ENCODE data around the gene KCTD3. TPM values are rescaled to one million over a fixed set of nuclear protein-coding genes. Genes with fewer than 3 reads are reported as not detected.

The KCTD3 gene
- 12.4 TPM for total RNA-seq
- long read RNA-seq, transcript KCTD3-201 (18 exons, 3,931 nt): major isoform, 18 of 44 reads
- long read RNA-seq, partial matches to known transcripts: 12 of 44 reads
- long read RNA-seq, other reads (novel, unspliced or antisense): 14 of 44 reads

DNA sequence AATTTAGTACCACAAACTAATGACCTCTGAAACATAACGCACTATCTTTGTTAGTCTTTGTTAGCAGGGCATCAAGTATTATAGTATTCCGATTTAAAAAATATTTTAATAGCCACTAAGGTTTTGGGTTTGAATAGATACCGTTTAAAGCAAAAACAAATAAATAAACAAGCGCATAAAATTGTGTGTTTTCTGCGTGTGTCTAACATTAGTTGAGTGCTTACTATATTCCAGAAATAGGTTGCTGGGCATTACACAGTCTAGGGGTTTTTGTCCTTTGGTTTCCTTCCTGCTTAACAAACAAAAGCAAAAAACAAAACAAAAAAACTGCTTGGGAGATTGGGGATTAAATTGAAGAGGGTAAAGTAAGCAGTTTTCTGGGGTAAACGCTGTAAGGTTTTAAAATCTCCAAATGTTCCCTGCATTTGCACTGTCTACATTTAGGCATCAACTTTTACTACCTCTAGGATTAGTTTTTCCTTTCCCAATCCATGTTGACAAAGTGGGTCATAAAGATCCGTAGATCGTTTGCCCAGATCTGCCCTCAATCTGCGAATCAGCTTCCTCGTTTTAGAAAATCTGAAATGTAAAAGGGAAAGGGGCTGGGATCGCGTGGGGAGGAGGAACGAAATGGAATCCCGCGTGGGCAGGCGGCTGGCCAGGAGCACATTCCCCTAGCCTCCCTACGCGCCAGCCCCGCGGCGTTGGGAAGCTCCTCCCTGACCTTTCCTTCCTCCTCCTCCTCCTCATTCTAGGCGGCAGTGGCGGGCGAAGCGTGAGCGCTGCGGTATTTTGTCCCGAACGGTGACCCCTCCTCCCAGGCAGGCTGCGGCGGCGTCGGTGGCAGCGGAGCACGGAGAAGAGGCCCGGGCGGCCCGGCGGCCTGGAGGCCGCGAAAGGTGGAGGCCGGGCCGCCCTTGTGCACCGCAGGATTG is at the start of gene KCTD3:
Gene KCTD3 (plus strand): TSS at position 749 of the 935 bp plus-strand sequence. CDS start 382 bp downstream, outside the sequence.
- ATAC-seq (ENCODE audit: poor library complexity) (peak; percentile 93), DNase-seq (peak; percentile 91)
- intact Hi-C loops (cut with DNase I): no loop called here

DNA sequence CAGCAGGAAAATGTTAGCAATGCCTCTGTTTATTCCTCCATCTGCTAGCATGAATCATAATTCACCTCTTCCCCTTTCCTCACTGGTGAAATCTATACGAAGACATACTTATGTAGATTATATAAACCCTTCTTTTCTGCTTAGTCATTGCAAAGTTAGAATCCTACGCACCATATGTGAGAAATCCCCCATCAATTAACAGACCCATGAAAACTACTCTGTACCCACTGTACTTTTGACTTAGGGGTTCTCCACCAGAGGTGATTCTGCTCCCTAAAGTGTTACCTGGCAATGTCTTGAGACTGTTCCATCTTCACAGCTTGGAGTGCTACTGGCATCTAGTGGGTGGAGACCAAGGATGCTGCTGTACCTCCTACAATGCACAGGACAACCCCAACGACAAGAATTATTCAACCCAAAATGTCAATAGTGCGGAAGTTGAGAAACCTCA is 49.6 kb upstream of the KCTD3 start:
- DNase-seq (no peak), ATAC-seq (ENCODE audit: poor library complexity) (no peak)
- intact Hi-C loops (cut with DNase I): no loop called here

DNA sequence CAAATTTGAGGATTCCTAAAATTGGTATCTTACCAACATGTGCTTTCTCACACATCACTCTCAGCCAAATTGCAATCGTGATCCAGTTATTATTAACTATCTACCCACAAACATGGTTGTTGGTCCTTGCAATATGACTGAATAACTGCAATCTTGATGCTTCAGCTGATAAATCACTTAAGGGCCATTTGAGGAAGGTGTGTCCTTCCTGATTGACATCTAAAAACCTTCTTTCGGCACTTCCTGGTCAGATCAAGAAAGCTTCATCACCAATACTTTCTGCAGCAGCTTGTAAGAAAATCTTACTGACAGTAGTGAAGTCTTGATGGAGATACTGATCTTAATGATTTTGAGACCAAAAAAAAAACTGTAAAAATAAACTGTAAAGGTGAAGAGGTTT is 48.5 kb upstream of the KCTD3 start:
- no peak for DNase-seq
- no peak for ATAC-seq (ENCODE audit: poor library complexity)
- intact Hi-C loops (cut with DNase I): no loop called here

DNA sequence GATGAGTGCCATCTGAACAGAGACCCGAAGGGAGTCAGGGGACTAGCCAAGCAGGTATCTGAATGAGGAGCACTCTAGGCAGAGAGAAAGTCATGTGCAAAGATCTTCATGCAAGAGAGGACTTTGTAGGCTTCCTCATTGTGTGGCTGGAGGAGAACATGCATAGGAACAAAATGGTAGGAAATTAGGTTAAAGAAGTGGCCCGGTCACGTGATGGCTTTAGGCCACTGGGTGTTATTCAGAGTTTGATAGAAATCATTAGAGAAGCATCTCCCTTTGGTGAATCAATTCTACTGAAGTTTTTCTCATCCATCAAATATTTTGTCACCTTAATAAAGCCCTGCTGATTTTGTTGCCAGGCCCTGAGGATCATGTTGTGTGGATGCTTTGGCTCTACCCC is 45.8 kb upstream of the KCTD3 start:
- intact Hi-C loops (cut with DNase I): loop anchor here (10.0 kb wide), 1 partner anchor 866 kb away; no protein-coding TSS in a partner anchor

DNA sequence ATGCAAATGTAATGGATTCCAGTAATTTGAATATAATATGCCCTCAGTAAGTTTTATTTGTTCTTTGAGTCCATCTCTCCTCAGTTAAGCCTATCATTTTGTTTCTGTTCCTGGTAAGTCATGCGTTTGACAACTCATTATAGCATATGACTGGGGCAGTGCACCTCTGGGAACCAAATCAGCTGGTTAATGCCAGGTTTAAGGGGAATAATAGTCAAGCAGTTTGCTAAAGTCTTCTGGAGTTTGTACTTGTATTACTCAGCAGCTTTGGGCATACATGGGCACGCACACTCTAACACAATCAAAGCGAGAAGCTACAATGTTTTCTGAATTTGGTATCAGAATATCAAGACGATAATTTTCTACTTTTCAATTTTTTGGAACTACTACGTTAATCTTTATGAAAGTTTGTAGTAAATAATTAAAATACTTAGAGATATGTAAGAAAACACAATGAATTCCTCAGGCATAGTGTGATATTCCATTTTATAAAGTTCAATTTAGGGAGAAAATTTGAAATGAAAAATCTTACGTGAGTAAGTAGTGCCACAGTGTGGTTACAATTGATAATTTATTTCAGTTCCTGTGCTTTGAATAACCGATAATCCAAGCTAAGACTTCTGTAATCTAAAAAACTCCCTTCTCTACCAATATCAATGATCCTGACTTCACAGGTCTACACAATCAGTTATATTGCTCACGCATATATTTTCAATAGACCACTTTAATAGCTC is 43.8 kb upstream of the KCTD3 start:
- intact Hi-C loops (cut with DNase I): loop anchor here (10.0 kb wide), 1 partner anchor 868 kb away; no protein-coding TSS in a partner anchor
- DNase-seq (no peak), ATAC-seq (ENCODE audit: poor library complexity) (no peak)

More for the DNA sequence above, 45.8 kb upstream of the KCTD3 start:
- ATAC-seq (ENCODE audit: poor library complexity) (no peak), DNase-seq (no peak)

DNA sequence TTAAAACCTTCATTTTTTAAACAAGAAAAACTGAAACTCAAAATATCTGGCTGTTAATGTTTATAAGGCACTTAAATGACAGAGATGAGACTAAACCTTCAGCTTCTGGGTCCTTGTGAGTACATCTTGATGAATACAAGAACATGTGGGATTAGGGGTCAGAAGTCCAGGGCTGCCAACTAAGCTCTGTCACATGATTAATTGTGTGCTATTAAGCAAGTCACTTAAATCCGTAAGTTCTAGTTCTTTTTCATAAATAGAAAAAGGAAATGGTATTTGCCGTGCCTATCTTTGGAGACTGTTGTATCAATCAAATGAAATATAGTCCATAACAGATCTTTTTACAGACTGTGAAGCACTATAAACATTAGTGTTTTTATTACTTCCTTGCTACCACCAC is 43.2 kb upstream of the KCTD3 start:
- intact Hi-C loops (cut with DNase I): loop anchor here (10.0 kb wide), 1 partner anchor 869 kb away; no protein-coding TSS in a partner anchor
- DNase-seq (no peak), ATAC-seq (ENCODE audit: poor library complexity) (no peak)

DNA sequence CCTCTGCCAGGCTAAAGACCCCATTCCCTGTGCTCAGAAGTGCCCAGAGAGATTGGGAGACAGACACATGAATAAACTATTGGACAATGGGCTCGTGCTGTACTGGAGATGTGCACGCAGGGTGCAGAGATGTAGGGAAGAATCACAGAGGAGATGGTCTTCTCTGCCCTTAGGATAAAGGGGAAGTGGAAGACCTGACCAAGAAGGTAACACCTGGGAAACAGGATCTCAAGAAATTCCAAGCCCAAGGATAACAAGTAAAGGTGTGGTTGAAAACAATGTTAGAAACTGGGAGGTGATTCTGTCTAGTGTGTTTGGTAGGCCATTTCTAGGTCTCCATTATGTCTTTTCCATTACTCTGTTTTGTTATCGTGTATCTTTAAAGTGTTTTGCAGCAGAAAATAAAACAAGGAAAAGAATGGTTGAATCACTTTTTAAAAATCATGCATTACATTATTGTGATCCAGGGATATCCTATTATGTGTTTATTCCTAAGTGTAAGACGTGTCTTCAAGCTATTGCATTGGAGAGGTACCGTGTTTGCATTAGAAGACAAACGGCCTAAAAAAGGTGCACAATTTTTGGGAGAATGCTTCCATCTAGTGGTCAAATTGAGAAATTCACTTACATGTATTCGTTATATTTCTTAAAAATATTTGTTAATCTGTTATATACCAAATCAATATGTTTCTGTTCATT is 40.8 kb upstream of the KCTD3 start:
- DNase-seq (no peak), ATAC-seq (ENCODE audit: poor library complexity) (no peak)
- intact Hi-C loops (cut with DNase I): loop anchor here (10.0 kb wide), 1 partner anchor 871 kb away; no protein-coding TSS in a partner anchor

DNA sequence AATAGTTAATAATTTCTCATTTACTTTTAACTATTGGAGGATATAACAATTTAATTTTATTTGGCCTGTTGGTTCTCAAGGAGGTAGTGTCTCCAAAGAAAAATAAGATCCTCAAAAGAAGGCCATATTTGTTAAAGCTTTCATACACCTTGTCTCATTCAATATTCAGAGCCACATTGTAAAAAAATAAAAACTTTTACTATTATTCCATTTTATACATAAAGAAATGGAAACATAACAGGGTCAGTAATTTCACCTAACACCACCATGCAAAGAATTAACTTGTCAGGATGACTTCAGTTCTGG is 40.3 kb upstream of the KCTD3 start:
- intact Hi-C loops (cut with DNase I): loop anchor here (10.0 kb wide), 1 partner anchor 872 kb away; no protein-coding TSS in a partner anchor
- no peak for DNase-seq
- ATAC-seq (ENCODE audit: poor library complexity): no peak

DNA sequence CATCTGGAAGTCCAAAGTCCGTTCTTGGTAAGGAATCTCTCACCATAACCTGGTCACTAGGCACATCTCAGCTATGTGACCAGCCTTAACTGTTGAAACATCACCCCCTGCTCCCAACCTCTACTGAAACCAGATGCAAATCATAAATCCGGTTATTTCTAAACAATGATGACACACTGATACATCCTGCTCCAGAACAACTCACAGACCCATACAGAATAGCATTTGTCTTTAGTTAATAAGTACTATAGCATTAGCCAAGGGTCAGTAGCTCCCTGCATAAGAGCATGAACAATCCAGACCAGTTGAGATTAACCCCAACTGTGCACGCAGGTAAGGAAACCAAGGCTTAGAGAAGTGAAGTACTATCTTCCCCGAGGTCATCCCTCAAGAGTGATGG is 38.0 kb upstream of the KCTD3 start:
- ATAC-seq (ENCODE audit: poor library complexity): no peak
- intact Hi-C loops (cut with DNase I): loop anchor here (10.0 kb wide), 1 partner anchor 874 kb away; no protein-coding TSS in a partner anchor
- DNase-seq: no peak

DNA sequence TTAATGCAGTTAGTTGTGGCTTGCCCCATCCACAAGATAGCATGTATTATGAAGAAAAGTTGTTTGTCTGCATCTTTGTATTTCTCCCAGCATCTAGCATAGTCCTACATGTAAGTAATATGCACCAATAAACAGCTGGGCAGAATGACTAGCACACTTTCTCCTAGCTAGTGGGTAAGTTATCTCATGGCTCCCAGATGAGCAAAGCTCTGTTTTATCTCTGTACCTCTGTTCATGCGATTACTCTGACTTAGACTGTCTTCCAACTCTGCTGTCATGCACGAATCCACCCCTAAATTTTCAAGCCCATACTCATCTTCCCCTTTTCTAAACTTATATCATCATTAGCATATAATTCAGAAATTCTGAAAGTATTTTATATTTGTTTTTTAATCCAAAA is 37.5 kb upstream of the KCTD3 start:
- DNase-seq (no peak), ATAC-seq (ENCODE audit: poor library complexity) (no peak)
- intact Hi-C loops (cut with DNase I): loop anchor here (10.0 kb wide), 1 partner anchor 875 kb away; no protein-coding TSS in a partner anchor

DNA sequence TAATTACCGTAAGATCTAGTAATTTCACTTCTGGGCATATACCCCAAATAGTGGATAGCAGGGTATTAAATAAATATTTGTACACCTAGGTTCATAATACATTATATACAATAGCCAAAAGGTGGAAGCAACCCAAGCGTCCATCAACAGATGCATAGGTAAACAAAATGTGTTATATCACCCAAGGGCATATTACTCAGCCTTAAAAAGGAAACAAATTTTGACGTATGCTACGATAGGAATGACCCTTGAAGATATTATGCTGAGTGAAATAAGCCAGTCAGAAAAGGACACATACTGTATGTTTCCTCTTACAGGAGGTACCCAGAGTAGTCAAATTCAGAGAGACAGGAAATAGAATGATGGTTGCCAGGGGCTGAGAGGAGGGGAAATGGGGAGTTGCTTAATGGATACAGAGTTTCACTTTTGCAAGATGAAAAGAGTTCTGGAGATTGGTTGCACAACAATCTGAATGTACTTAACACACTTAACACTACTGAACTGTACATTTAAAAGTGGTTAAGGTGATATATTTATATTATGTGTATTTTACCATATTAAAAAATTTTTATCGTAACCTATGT is 36.6 kb upstream of the KCTD3 start:
- DNase-seq (no peak), ATAC-seq (ENCODE audit: poor library complexity) (no peak)
- intact Hi-C loops (cut with DNase I): no loop called here

DNA sequence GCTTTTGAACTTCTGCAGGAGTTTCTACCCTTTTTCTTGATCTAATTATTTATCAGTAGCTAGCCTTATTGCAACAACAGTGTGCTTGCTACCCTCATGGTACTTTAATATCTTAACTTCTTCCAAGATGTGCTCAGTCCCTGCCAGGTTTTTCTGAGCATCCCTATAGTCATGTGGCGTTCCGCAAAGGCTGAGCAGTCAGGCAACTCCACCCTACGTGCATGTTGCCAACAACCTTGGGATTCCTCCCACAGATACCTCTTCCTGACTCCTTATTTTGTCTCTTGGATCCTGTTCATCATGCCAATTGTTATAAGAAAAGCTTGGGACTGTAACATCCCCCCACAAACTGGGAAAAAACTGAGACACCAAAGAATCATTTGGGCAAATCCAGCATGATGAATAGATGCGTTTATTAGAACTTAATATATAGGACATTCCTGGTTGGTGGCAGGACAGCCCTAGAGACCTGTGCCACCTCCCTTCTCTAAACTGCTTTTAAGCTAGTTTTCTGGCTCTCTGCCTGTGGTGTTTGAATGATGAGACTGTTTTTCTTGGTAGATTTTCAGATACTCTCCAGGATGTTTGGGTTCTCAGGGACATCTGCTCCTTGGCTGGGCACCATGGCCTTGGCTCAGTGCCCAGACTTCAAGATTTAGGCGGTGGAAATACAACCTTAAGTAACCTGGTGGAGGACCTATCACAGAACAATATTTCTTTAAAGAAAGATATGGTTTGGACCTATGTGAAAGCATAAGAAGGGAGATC is 27.1 kb upstream of the KCTD3 start:
- intact Hi-C loops (cut with DNase I): no loop called here
- ATAC-seq (ENCODE audit: poor library complexity): no peak
- no peak for DNase-seq

DNA sequence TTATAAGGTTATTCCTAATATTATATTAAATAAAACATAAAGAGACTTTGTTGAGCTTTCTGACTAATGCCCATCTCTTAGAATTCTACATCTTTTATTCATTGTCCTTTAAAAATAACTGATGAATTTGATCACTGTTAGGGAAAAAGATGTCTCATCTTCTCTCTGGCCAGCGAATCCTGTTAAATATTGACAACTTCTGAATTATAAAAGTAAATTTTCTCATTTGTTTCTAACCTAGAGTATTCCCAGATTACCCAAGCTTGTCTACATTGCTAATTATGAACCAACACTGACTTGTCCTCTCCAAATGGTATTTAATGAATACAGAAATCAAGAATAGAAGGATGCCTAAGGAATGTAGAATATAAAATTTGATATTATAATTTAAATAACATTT is 24.8 kb upstream of the KCTD3 start:
- DNase-seq (no peak), ATAC-seq (ENCODE audit: poor library complexity) (no peak)
- intact Hi-C loops (cut with DNase I): no loop called here

DNA sequence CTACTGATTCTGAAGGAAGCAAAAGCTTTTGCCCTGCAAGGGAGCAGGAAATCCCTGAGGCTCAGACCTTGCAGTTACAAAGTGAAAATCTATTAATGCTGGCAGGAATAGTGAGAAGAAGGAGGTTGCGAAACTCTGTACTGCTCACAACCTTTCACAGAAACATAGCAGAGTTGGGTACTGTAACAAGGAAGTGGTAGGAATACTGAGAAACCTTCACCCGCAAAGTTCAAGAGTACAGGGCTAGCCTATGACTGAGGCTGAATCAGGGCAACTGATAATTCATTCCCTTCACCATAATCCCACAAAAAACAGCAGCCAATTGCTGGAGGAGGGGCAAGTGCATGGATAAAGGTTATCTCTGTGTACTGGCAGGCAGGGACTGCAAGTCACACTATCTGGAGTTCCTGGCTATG is 23.9 kb upstream of the KCTD3 start:
- peak; percentile 31 for ATAC-seq (ENCODE audit: poor library complexity)
- DNase-seq: no peak
- intact Hi-C loops (cut with DNase I): no loop called here

DNA sequence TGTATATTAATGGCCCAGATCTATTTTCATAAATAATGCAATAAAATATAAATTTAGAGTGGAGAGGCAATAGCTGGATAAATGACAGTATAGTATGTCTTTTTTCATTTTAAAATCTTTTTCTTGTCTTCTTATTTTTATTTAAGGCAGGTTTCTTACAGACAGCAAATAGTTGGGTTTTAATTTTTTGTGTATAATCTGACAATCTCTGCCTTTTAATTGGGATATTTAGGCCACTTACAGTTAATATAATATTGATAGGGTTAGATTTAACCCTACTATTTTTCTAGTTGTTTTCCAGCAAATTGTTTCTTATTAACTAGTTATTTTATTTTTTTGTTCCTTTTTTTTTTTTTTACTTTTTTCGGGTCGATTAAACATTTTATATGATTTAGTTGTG is 23.3 kb upstream of the KCTD3 start:
- ATAC-seq (ENCODE audit: poor library complexity) (no peak), DNase-seq (no peak)
- intact Hi-C loops (cut with DNase I): no loop called here

DNA sequence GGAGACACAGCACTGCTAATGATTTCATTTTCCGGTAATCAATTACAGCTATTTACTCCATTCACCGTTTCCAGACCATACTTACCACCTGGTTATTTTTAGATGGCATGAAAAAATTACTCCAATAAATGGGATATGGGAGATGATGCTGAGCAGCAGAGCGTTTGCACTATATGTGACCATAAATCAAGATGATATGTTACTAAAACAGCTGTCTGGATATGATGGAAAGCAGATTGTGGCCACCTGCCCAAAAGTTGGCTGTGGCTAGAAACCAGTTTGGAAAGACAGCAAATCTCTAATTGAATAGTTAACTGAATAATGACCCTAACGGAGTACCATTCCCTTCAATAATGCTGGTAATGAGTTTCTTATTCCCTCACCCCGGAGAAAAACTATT is 22.5 kb upstream of the KCTD3 start:
- DNase-seq (no peak), ATAC-seq (ENCODE audit: poor library complexity) (no peak)
- intact Hi-C loops (cut with DNase I): no loop called here

DNA sequence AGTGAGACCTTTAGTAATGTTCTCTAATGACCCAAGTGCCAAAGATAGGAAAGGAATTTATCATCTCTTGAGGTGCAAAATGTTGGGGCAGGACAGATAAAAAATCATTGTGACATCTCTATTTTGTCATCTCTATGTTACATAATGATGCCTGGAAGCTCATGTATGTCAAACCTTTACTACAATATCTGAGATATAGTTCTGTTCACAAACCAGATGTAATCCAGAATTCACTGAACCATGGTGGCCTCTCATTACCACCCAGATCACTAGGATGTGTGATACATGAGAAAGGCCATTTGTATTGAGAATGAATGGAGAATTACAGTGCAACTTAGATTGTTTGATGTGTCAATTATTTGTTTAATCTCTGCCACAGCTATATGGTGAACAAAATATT is 22.0 kb upstream of the KCTD3 start:
- intact Hi-C loops (cut with DNase I): no loop called here
- no peak for DNase-seq
- no peak for ATAC-seq (ENCODE audit: poor library complexity)

DNA sequence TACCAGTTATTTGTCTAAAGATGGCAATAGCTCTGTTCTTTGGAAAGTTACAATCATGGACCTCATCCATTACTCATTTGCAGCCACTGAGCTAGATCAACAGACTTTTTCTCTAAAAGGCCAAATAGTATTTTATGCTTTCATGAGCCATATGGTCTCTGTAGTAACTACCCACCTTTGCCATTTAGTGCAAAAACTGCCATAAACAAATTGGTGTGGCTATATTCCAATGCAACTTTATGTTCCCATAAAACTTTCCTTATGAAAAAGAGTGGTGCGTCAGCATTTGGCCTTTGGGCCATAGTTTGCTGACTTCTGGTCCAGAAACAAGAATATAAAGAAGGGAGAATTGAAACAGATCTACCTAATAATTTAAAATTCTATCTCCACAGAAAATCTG is 20.1 kb upstream of the KCTD3 start:
- no peak for DNase-seq
- intact Hi-C loops (cut with DNase I): no loop called here
- no peak for ATAC-seq (ENCODE audit: poor library complexity)
